Measurements from ENCODE around the gene GLT1D1. TPM values are rescaled to one million over a fixed set of nuclear protein-coding genes. Genes with fewer than 3 reads are reported as not detected.

GLT1D1 gene
- total and polyA plus RNA-seq, 2 of the 8 experiments (the other 6 are each of a cell fraction or from before 2014, with no cell fraction given), result 1.5 to 3.6 TPM

DNA sequence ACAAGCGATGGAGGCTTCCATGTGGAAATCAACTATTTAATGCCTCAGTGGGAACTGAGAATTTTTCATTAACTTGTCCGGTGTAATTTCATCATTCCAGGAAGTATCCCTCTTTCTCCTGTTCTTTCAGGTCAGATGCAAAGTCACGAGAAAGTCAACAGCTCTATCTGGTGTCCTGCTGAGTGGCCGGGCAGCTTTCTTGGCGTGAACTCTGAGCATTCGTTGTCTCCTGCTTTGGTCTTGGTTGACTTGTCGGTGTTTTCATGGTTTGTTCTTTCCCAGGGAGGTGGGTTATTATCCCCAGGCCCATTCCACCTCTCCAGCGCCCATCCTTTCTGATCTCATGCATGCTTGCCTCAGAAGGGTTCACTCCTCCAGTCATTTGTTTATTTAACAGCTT lies 149.1 kb downstream of the GLT1D1 start:
- Histone ChIP-seq H3K4me2 (ENCODE audit: insufficient read depth in 1 of 2, low read depth in 2 of 2, low read length in 2 of 2) (no peak overlapping the region), H3K23ac (ENCODE audit: insufficient read length) (no peak overlapping the region), H4K5ac (ENCODE audit: insufficient read length, low read depth, low read length) (no peak overlapping the region), H3K4ac (replicated peaks; ENCODE audit: insufficient read length, low read depth, low read length) (no peak overlapping the region), H3K27ac (ENCODE audit: low read depth, low read length) (no peak overlapping the region), H3K27me3 (replicated peaks in 1 of 4; ENCODE audit: control insufficient read depth in 3 of 4, extremely low read depth in 1 of 4, insufficient read depth in 3 of 4, low read length in 3 of 4) (no peaks in the 10 kb centered on the region; a peak in 1 of 7 replicates), H2AK5ac (ENCODE audit: low read depth, low read length) (no peak overlapping the region), H3K36me3 (ENCODE audit: control insufficient read depth in 2 of 4, insufficient read depth in 4 of 4, low read length in 3 of 4) (no peaks in the 10 kb centered on the region), H3K79me2 (ENCODE audit: control insufficient read depth in 1 of 2, insufficient read depth in 2 of 2, low read length in 2 of 2) (no peaks in the 10 kb centered on the region), H2BK15ac (ENCODE audit: low read length) (no peak overlapping the region), H3K4me1 (replicated peaks in 1 of 4; ENCODE audit: control insufficient read depth in 3 of 4, insufficient read depth in 4 of 4, low read length in 3 of 4) (peaks cover 0 to 2% (median 0%) of the 10 kb centered on the region in 4 experiments; a peak in 1 of 7 replicates), H3K18ac (ENCODE audit: extremely low read depth, low read length) (no peak overlapping the region), H3K4me3 (ENCODE audit: extremely low read depth in 1 of 4, insufficient read depth in 2 of 4, low read depth in 3 of 4, low read length in 4 of 4) (no peak overlapping the region), H3K56ac (replicated peaks; ENCODE audit: insufficient read length, low read depth, low read length) (no peak overlapping the region), H2BK12ac (ENCODE audit: low read depth, low read length) (no peak overlapping the region), H2AFZ (ENCODE audit: low read length) (no peak overlapping the region), H4K91ac (replicated peaks; ENCODE audit: insufficient read length, low read length) (no peak overlapping the region), H4K20me1 (replicated peaks in 1 of 2; ENCODE audit: control insufficient read depth in 1 of 2, insufficient read depth in 2 of 2, low read length in 2 of 2) (no peaks in the 10 kb centered on the region), H3K14ac (ENCODE audit: insufficient read length) (no peak overlapping the region), H3K23me2 (ENCODE audit: low read depth, low read length) (peaks cover 2% of the 10 kb centered on the region; the same call in 1 of the 2 replicates), H3K9ac (replicated peaks in 1 of 4; ENCODE audit: extremely low read depth in 1 of 4, low read depth in 3 of 4, low read length in 3 of 4) (no peak overlapping the region), H2BK20ac (ENCODE audit: low read length) (no peak overlapping the region), H3K79me1 (ENCODE audit: low read depth, low read length) (no peaks in the 10 kb centered on the region), H2BK5ac (ENCODE audit: low read depth, low read length) (no peak overlapping the region), H2BK120ac (replicated peaks; ENCODE audit: low read depth, low read length) (no peak overlapping the region), H4K8ac (ENCODE audit: extremely low read depth, insufficient read depth, low read length) (no peak overlapping the region), H3K9me3 (ENCODE audit: insufficient read depth in 2 of 2, low read depth in 1 of 2, low read length in 1 of 2) (no peaks in the 10 kb centered on the region)
- FAIRE-seq, result no peak
- ChIA-PET POLR2A (ENCODE audit: partially characterized antibody) (no interaction called here), CTCF (ENCODE audit: partially characterized antibody) (interaction anchor here (0.7 to 1.0 kb wide), 3 partner anchors 33 to 65 kb away, joined by 3 read pairs; no protein-coding TSS in a partner anchor)
- DNase-seq (ENCODE audit: low read depth in 1 of 2, low spot score in 2 of 2), result no peak
- 87% methylated on average over 8 of the region's 8 CpGs; no CpG with 5 or more reads in 1 of the 2 experiments for WGBS, 2 experiments (ENCODE audit: extremely low coverage in 1 of 2, insufficient coverage in 1 of 2, insufficient read length in 1 of 2, insufficient replicate concordance in 2 of 2, low coverage in 1 of 2, low lambda C conversion rate in 2 of 2, missing lambda C conversion rate in 1 of 2)
- no peak for TF ChIP-seq TAF7 (optimal IDR thresholded peaks at IDR 0.05; ENCODE audit: borderline replicate concordance, low read depth, low read length)
- TF ChIP-seq CREB1 (IDR thresholded peaks at IDR 0.05), result no peak
- no peak for TF ChIP-seq CBX8 (IDR thresholded peaks at IDR 0.05; ENCODE audit: borderline replicate concordance, low read depth, low read length)
- no peak for TF ChIP-seq CTBP2 (IDR thresholded peaks at IDR 0.05; ENCODE audit: borderline replicate concordance, insufficient read depth, insufficient read length, low read length)
- TF ChIP-seq SP1 (IDR thresholded peaks at IDR 0.05; ENCODE audit: low read depth, low read length), result no peak
- no peak for TF ChIP-seq FOSL1 (IDR thresholded peaks at IDR 0.05; ENCODE audit: insufficient read depth, low read depth, low read length)
- TF ChIP-seq CHD1 (IDR thresholded peaks at IDR 0.05; ENCODE audit: low read depth, low read length), result no peak
- TF ChIP-seq EZH2 (IDR thresholded peaks at IDR 0.05; ENCODE audit: low read depth, low read length, severe bottlenecking), result no peak
- TF ChIP-seq TEAD4 (IDR thresholded peaks at IDR 0.05; ENCODE audit: low read depth, low read length), result no peak
- no peak for TF ChIP-seq BACH1 (IDR thresholded peaks at IDR 0.05; ENCODE audit: low read length)
- no peak for TF ChIP-seq GTF2F1 (IDR thresholded peaks at IDR 0.05; ENCODE audit: borderline replicate concordance, low read depth, low read length)
- TF ChIP-seq USF2 (IDR thresholded peaks at IDR 0.05; ENCODE audit: low read length), result no peak
- no peak for TF ChIP-seq NRF1 (IDR thresholded peaks at IDR 0.05; ENCODE audit: low read depth, low read length)
- TF ChIP-seq HDAC2 (IDR thresholded peaks at IDR 0.05; ENCODE audit: borderline replicate concordance in 1 of 2, low read depth in 2 of 2, low read length in 2 of 2), result no peak

Data from H1 (cell line).